Measurements from ENCODE around the gene ETNK2.

DNA sequence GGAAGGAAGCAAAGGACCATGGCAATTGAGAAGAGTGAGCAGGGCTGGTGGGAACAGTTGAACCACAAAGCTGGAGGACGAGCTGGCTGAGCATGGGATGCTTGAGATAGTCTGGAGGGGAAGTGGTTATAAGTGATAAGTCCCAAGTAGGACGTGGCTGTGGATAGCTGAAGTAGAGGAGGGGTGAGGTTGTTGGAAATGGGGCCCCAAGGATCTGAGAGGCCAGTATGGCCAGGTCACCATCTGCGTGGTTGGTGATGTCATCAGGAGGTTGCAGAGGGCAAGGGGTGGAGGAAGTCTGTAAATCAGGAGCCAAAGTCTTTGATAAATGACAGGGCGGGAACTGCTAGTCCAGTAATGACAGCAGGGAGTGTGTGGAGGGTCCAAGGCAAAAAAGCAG lies 25.3 kb upstream of the ETNK2 start:
- TF ChIP-seq, protein P1, sequence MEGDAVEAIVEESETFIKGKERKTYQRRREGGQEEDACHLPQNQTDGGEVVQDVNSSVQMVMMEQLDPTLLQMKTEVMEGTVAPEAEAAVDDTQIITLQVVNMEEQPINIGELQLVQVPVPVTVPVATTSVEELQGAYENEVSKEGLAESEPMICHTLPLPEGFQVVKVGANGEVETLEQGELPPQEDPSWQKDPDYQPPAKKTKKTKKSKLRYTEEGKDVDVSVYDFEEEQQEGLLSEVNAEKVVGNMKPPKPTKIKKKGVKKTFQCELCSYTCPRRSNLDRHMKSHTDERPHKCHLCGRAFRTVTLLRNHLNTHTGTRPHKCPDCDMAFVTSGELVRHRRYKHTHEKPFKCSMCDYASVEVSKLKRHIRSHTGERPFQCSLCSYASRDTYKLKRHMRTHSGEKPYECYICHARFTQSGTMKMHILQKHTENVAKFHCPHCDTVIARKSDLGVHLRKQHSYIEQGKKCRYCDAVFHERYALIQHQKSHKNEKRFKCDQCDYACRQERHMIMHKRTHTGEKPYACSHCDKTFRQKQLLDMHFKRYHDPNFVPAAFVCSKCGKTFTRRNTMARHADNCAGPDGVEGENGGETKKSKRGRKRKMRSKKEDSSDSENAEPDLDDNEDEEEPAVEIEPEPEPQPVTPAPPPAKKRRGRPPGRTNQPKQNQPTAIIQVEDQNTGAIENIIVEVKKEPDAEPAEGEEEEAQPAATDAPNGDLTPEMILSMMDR (IDR thresholded peaks at IDR 0.05) = no peak
- TF ChIP-seq POLR2A (IDR thresholded peaks at IDR 0.05) = no peak
- no peak for TF ChIP-seq POLR2AphosphoS5 (IDR thresholded peaks at IDR 0.05)
- no peak for TF ChIP-seq EP300 (IDR thresholded peaks at IDR 0.05)

Data from upper lobe of left lung (tissue), 4 donors.